Bronchial epithelial cell (primary cell): Measurements from ENCODE around the gene RBM20. TPM values are rescaled to one million over a fixed set of nuclear protein-coding genes. Genes with fewer than 3 reads are reported as not detected.
A peak's percentile ranks its signal among the peaks of the same experiment; 100 is the strongest.

Experiments
- DNase-seq: peaks from one replicate; pipeline ENCODE4 v3.0.0-alpha.2; 2010; ENCODE audit warnings: low read depth
- FAIRE-seq: peaks from 2 replicates; lab custom pipeline; 2011; peaks lifted over from hg19 to GRCh38; lab: Jason Lieb, UNC
- H3K27me3 ChIP-seq: 2 replicates; pipeline ENCODE4 v1.5.1; 2011; ENCODE audit warnings: low read length; ENCODE audit not compliant: control insufficient read depth, insufficient read depth
- H3K36me3 ChIP-seq: 2 replicates; pipeline ENCODE4 v1.5.1; 2011; ENCODE audit warnings: low read length; ENCODE audit not compliant: control insufficient read depth, insufficient read depth
- H3K4me3 ChIP-seq: 2 replicates; pipeline ENCODE4 v1.5.1; 2011; ENCODE audit warnings: mild to moderate bottlenecking, low read depth, low read length, control low read depth
- CTCF ChIP-seq: IDR thresholded peaks from 2 replicates; pipeline ENCODE4 v1.5.1; 2011; ENCODE audit warnings: mild to moderate bottlenecking, moderate library complexity, low read length, control low read depth, inconsistent platforms; ENCODE audit not compliant: insufficient read depth, severe bottlenecking
- total RNA-seq: library from RNA; depleted of rRNA; stranded (reverse); fragments of >200 nt; gene quantifications from 2 replicates; pipeline ENCODE4 v1.2.1, GENCODE V29; 2014

The RBM20 gene
- total RNA-seq, 1 donor from 2014 or later, result not detected

- no peaks in the 10 kb centered on the region for H3K36me3 ChIP-seq
- DNase-seq, result no peak
- TF ChIP-seq CTCF, result no peak
- FAIRE-seq, result no peak
- no peak overlapping the region for H3K4me3 ChIP-seq
- H3K27me3 ChIP-seq, result no peaks in the 10 kb centered on the region
These were observed 127.9 kb downstream of the RBM20 start for GRCh38 chr10:110771991-110772390.

GRCh38 chr10:110772454-110773025 lies 128.4 kb downstream of the RBM20 start:
- no peak for DNase-seq
- no peak for FAIRE-seq
- Histone ChIP-seq H3K4me3 (no peak overlapping the region), H3K36me3 (no peaks in the 10 kb centered on the region), H3K27me3 (no peaks in the 10 kb centered on the region)
- no peak for TF ChIP-seq CTCF

GRCh38 chr10:110773693-110774068 lies 129.5 kb downstream of the RBM20 start:
- DNase-seq (no peak), FAIRE-seq (no peak)
- TF ChIP-seq CTCF, result no peak

GRCh38 chr10:110774069-110775019 lies 130.2 kb downstream of the RBM20 start:
- H3K27me3 ChIP-seq, result no peaks in the 10 kb centered on the region
- H3K4me3 ChIP-seq, result no peak overlapping the region
- DNase-seq (peak; percentile 97), FAIRE-seq (no peak)
- TF ChIP-seq CTCF, result no peak
- no peaks in the 10 kb centered on the region for H3K36me3 ChIP-seq

More at GRCh38 chr10:110773693-110774068, 129.5 kb downstream of the RBM20 start:
- Histone ChIP-seq H3K4me3 (no peak overlapping the region), H3K36me3 (no peaks in the 10 kb centered on the region), H3K27me3 (no peaks in the 10 kb centered on the region)

GRCh38 chr10:110775020-110775375 lies 130.9 kb downstream of the RBM20 start:
- DNase-seq, result no peak
- Histone ChIP-seq H3K27me3 (no peaks in the 10 kb centered on the region), H3K4me3 (no peak overlapping the region), H3K36me3 (no peaks in the 10 kb centered on the region)
- TF ChIP-seq CTCF, result no peak
- no peak for FAIRE-seq
